ENCODE results near the gene DPM3. TPM values are rescaled to one million over a fixed set of nuclear protein-coding genes. Genes with fewer than 3 reads are reported as not detected.

DPM3 gene
- total and polyA plus RNA-seq, 2 experiments from 2014 or later, result 102 to 105 TPM

DNA sequence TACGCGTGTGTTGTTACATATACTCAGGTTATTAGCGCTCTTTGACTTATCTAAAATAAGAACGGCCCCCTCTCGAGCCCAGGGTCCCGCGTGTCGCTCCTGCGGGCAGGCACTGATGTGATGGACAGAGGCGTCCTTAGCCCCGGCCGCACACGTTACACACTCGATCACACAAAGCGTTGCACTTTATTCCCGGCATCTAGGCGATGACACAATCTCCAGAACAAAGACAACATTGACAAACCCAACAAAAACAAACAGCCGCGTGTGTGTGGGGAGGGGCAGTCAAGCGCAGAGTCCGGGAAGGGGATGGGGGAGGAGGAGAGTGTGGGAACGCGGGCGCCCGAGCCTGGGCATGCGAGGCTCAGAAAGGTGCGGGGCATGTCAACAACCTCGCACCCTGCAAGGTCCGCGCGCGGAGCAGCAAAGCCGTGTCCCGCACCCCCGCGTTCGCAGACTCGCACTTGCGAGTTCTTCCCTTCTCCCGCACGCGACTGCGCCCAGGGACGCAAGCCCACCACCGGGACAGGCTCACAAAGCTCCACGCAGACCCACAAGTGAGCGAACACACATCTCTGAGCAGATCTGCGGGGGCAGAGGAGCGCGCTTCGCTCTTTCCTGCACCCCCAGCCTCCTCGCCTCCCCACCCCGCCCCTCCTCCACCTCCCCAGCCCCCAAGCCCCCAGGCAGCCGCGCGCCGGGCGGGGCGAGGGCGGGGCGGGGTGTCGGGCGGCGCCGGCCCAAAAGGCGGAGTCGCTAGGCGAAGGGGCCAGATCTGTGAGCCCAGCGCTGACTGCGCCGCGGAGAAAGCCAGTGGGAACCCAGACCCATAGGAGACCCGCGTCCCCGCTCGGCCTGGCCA lies 13.0 kb downstream of the DPM3 start, which contains the start of gene EFNA1:
Gene EFNA1, plus strand, starts transcription at position 772 of the 862 bp plus-strand sequence. CDS start 102 bp downstream, outside the sequence.
- TF ChIP-seq, protein P1, sequence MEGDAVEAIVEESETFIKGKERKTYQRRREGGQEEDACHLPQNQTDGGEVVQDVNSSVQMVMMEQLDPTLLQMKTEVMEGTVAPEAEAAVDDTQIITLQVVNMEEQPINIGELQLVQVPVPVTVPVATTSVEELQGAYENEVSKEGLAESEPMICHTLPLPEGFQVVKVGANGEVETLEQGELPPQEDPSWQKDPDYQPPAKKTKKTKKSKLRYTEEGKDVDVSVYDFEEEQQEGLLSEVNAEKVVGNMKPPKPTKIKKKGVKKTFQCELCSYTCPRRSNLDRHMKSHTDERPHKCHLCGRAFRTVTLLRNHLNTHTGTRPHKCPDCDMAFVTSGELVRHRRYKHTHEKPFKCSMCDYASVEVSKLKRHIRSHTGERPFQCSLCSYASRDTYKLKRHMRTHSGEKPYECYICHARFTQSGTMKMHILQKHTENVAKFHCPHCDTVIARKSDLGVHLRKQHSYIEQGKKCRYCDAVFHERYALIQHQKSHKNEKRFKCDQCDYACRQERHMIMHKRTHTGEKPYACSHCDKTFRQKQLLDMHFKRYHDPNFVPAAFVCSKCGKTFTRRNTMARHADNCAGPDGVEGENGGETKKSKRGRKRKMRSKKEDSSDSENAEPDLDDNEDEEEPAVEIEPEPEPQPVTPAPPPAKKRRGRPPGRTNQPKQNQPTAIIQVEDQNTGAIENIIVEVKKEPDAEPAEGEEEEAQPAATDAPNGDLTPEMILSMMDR (IDR thresholded peaks at IDR 0.05; ENCODE audit: low read depth, low read length), result no peak
- Histone ChIP-seq H3K4me3 (peak within 1 kb of the TSS; percentile 59), H3K36me3 (peaks cover 10% of the 10 kb centered on the region), H3K4me1 (ENCODE audit: low read depth) (peaks cover 24% of the 10 kb centered on the region), H3K9me3 (ENCODE audit: low read depth) (no peaks in the 10 kb centered on the region), H3K27ac (peak within 1 kb of the TSS; percentile 98), H3K27me3 (peaks cover 12% of the 10 kb centered on the region)
- DNase-seq (ENCODE audit: low read depth in 1 of 2, low spot score in 1 of 2), result peak; percentile 81 to 82

DNA sequence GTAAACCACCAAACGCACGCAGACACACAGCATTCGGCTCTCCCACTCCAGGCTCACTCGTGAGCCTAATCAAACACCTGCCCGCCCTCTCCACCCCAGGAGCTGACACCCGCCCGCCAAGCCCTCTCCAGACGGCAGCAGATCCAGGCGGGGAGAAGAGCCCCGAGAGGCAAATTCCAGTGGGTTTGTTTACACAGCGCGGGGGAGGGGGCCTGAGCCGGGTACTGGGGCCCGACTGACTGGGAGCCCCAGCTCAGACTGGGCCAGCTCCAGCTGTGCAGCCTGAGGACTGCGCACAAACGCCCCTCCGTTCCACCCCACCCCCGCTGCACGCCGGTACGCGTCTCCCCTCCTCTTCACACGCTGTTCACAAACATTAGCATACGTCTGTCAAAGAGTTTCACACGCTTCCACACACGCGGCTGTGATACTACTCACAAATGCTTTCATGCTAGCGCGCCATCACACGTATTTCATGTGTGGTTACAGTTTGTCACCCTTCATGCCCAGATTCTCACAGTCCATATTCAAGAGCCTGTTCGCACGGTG lies 13.7 kb downstream of the DPM3 start:
- Histone ChIP-seq H3K27ac (no peak overlapping the region), H3K36me3 (peaks cover 3% of the 10 kb centered on the region), H3K4me1 (ENCODE audit: low read depth) (peaks cover 24% of the 10 kb centered on the region), H3K9me3 (ENCODE audit: low read depth) (no peaks in the 10 kb centered on the region), H3K4me3 (peak overlapping the region; percentile 59), H3K27me3 (peaks cover 12% of the 10 kb centered on the region)
- TF ChIP-seq, protein P1 (IDR thresholded peaks at IDR 0.05; ENCODE audit: low read depth, low read length), result no peak
- peak; percentile 35 to 54 for DNase-seq (ENCODE audit: low read depth in 1 of 2, low spot score in 1 of 2)

DNA sequence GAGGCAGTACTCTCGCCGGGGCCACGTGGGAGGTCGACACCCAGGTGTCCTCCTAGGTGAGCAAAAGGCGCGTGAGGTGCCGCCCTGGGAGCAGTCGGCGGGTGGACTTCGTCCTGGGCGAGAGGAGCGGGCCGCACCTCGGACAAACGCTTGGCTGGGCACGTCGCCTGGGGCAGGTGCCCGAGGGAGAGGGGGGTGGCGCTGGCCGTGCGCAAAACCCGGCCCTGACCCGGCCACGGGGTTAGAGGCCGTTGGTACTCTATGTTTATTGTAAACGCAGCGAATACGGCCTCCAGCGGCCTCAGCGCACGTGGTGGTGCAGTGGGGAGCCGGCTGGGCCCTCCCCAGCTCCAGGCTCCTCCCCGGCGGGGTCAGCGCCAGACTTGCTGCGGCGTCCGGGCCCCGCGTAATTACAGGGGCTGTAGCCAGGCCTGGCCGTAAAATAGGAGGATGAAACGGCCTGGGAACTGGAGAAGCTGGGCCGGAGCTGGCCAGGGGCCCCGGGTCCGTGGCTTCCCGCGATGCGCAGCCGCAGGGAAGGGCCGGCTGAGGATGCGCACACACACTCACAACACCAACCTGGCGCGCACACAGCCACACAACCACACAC lies 14.3 kb downstream of the DPM3 start:
- H3K4me1 ChIP-seq (ENCODE audit: low read depth), result peaks cover 24% of the 10 kb centered on the region
- H3K27me3 ChIP-seq, result peaks cover 12% of the 10 kb centered on the region
- H3K4me3 ChIP-seq, result peak overlapping the region; percentile 59
- DNase-seq (ENCODE audit: low read depth in 1 of 2, low spot score in 1 of 2), result peak in 1 of 2 donors; percentile 76
- no peaks in the 10 kb centered on the region for H3K9me3 ChIP-seq (ENCODE audit: low read depth)
- H3K27ac ChIP-seq, result no peak overlapping the region
- TF ChIP-seq, protein P1 (IDR thresholded peaks at IDR 0.05; ENCODE audit: low read depth, low read length), result no peak
- H3K36me3 ChIP-seq, result no peaks in the 10 kb centered on the region

DNA sequence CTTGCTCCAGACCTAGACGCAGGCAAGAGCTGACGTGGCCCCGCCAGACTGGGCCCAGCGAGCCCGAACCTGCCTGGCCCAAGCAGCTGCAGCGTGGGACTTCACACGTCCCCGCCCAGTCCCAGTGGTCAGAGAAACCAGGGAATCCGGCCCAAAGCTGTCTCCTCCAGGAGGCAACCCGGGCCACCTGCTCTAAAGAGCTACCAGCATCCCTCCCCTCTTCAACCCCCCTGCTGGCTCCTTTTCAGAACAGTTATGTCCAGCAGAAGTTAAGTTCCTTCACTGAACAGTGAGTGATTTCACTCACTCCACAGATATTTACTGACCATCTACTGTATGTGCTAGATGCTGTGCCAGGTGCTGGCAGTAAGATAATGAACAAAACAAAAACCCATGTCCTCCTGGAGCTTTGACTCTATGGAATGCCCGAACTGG lies 14.8 kb downstream of the DPM3 start:
- DNase-seq (ENCODE audit: low read depth in 1 of 2, low spot score in 1 of 2), result no peak
- Histone ChIP-seq H3K36me3 (no peaks in the 10 kb centered on the region), H3K4me3 (no peak overlapping the region), H3K27me3 (peaks cover 12% of the 10 kb centered on the region), H3K4me1 (ENCODE audit: low read depth) (peaks cover 21% of the 10 kb centered on the region), H3K9me3 (ENCODE audit: low read depth) (no peaks in the 10 kb centered on the region), H3K27ac (no peak overlapping the region)
- TF ChIP-seq, protein P1 (IDR thresholded peaks at IDR 0.05; ENCODE audit: low read depth, low read length), result no peak

DNA sequence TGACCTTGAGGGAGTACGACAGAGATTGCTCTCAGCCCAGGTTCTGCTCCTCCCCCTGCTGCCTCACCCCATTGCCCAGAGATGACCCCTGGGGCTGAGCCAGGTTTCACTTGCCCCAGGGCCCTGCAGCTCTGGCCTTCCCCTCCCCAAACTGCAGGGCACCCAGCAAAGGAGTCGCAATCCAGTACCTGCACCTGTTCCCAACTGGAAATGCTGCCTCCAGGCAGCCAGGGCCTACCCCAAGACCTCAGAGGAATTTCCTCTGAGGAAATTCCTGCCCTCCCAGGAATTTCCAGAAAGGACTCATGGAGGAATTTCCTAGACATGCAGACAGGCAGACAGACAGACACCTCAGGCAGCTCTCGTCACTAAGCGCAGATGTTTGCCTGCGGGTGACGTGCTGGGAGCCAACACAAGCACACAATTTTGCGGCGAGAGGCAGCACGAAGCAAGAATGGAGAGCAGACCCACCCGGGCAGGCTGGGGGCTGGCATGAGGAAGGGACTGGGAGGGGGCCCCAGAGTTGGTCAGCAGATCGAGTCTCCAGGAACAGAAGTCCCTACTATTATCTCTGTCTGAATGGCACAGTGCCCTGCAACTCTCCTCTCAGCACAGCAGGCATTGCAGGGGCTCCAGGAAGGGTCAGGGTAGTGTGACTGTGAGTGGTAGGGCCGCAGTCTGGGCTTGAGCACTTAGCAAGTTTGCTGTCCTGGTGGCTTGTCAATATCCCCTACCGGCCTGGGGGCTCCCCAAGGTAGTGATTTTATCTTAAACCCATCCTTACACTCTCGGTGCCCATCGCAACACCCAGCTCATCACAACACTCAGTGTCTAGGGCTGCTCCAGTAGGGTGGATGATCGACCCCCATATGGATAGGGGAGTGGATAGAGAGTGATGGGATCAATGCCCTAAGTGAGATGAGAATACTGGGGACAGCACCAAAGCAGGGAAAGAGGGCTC lies 15.5 kb downstream of the DPM3 start:
- Histone ChIP-seq H3K27me3 (peaks cover 12% of the 10 kb centered on the region), H3K4me1 (ENCODE audit: low read depth) (peaks cover 19% of the 10 kb centered on the region), H3K36me3 (no peaks in the 10 kb centered on the region), H3K4me3 (no peak overlapping the region), H3K27ac (no peak overlapping the region), H3K9me3 (ENCODE audit: low read depth) (no peaks in the 10 kb centered on the region)
- peak in 1 of 2 donors; percentile 50 for DNase-seq (ENCODE audit: low read depth in 1 of 2, low spot score in 1 of 2)
- TF ChIP-seq, protein P1 (IDR thresholded peaks at IDR 0.05; ENCODE audit: low read depth, low read length), result no peak
